RWPE1 (cell line): Measurements from ENCODE around the gene GTF3C2.
"Not testable (repeated sequence)": the region's sequence is repeated elsewhere in the genome, so short reads cannot be mapped to it uniquely, and the experiment has no call there.

ENCODE experiments used
- CTCF ChIA-PET: fragments of 350-600 bp; sonication (Branson Sonifier 250); formaldehyde crosslinking; extraction: SDS; loops from one replicate; lab custom pipeline; 2021; lab: Yijun Ruan, JAX
- POLR2A ChIA-PET: fragments of 400-600 bp; formaldehyde crosslinking; extraction: SDS; loops from one replicate; lab custom pipeline; 2020; ENCODE audit warnings: antibody characterized with exemption; ENCODE audit not compliant: low non-redundant PET; lab: Yijun Ruan, JAX
- DNase-seq: peaks from one replicate; pipeline ENCODE4 v3.0.0; 2012; ENCODE audit warnings: low spot score
- H3K27ac ChIP-seq: fragments of 450-650 bp; 2 replicates; pipeline ENCODE4 v1.5.1; 2017
- CTCF ChIP-seq: fragments of 450-650 bp; conservative IDR thresholded peaks from 2 replicates; pipeline ENCODE4 v1.5.1; 2017; ENCODE audit warnings: low read depth, mild to moderate bottlenecking

The GTF3C2 gene

GRCh38 chr2:27323596-27324285, 32.8 kb downstream of the GTF3C2 start:
- CTCF ChIA-PET: no interaction called here
- no peak for DNase-seq
- peak overlapping the region; percentile 85 for H3K27ac ChIP-seq
- TF ChIP-seq CTCF: no peak
- POLR2A ChIA-PET: interaction anchor here (0.6 to 0.7 kb wide), 2 partner anchors 42 to 215 kb away, joined by 3 to 4 read pairs; no protein-coding TSS in a partner anchor

GRCh38 chr2:27322766-27323595, 33.6 kb downstream of the GTF3C2 start, which contains the start of gene MPV17:
TSS of gene MPV17 (minus strand) at chr2:27323097. CDS start at chr2:27322517, 580 bp downstream.
- H3K27ac ChIP-seq: peak within 1 kb of the TSS; percentile 85
- CTCF ChIA-PET: interaction anchor here (0.6 to 1.0 kb wide), 3 partner anchors 11 to 33 kb away, joined by 3 to 4 read pairs (median 3); no protein-coding TSS in a partner anchor
- no peak for TF ChIP-seq CTCF
- POLR2A ChIA-PET: interaction anchor here (0.5 to 0.9 kb wide), 2 partner anchors 233 to 236 kb away, joined by 3 read pairs; no protein-coding TSS in a partner anchor
- DNase-seq: peak; percentile 97

GRCh38 chr2:27322301-27322765, 34.2 kb downstream of the GTF3C2 start:
- no peak for DNase-seq
- POLR2A ChIA-PET: interaction anchor here (0.5 to 0.9 kb wide), 2 partner anchors 232 to 235 kb away, joined by 3 read pairs; no protein-coding TSS in a partner anchor
- TF ChIP-seq CTCF: no peak
- CTCF ChIA-PET: interaction anchor here (0.6 to 1.8 kb wide), 4 partner anchors 10 to 57 kb away, joined by 3 to 5 read pairs (median 4); no protein-coding TSS in a partner anchor
- peak overlapping the region; percentile 85 for H3K27ac ChIP-seq

- peak; percentile 96 for DNase-seq
- H3K27ac ChIP-seq: peak overlapping the region; percentile 85
- POLR2A ChIA-PET: no interaction called here
- CTCF ChIA-PET: interaction anchor here (0.9 to 1.8 kb wide), 4 partner anchors 9 to 56 kb away, joined by 3 to 5 read pairs (median 4); partner anchors contain the start of gene SNX17
- TF ChIP-seq CTCF: peak; percentile 70
Measured at GRCh38 chr2:27320958-27321543, 35.5 kb downstream of the GTF3C2 start.

- ChIA-PET CTCF (interaction anchor here (1.1 kb wide), 1 partner anchor 50 kb away, joined by 3 read pairs; no protein-coding TSS in a partner anchor), POLR2A (interaction anchor here (0.6 kb wide), 1 partner anchor 25 kb away, joined by 5 read pairs; no protein-coding TSS in a partner anchor)
- peak overlapping the region; percentile 85 for H3K27ac ChIP-seq
- not testable (repeated sequence) for DNase-seq
Measured at GRCh38 chr2:27319839-27320238, 36.7 kb downstream of the GTF3C2 start.

- ChIA-PET POLR2A (no interaction called here), CTCF (interaction anchor here (0.5 to 1.9 kb wide), 3 partner anchors 14 to 53 kb away, joined by 3 to 5 read pairs (median 5); no protein-coding TSS in a partner anchor)
- peak overlapping the region; percentile 35 for H3K27ac ChIP-seq
- TF ChIP-seq CTCF: no peak
- no peak for DNase-seq
Measured at GRCh38 chr2:27316655-27317412, 39.7 kb downstream of the GTF3C2 start.
